Neural crest cell (in vitro differentiated cells): Measurements from ENCODE around the gene HNRNPF. TPM values are rescaled to one million over a fixed set of nuclear protein-coding genes. Genes with fewer than 3 reads are reported as not detected.
"Not testable (repeated sequence)": the region's sequence is repeated elsewhere in the genome, so short reads cannot be mapped to it uniquely, and the experiment has no call there.

Experiments used
- DNase-seq: peaks from one replicate; pipeline ENCODE4 v3.0.0; 2021; ENCODE audit warnings: low read depth, mixed read lengths, low spot score
- H3K27ac Mint-ChIP-seq: one replicate; pipeline ENCODE4 v1.8.0; 2021; ENCODE audit warnings: mild to moderate bottlenecking, mixed read lengths; ENCODE audit not compliant: unreplicated experiment
- H3K27me3 Mint-ChIP-seq: 2 replicates; pipeline ENCODE4 v1.8.0; 2021; ENCODE audit warnings: low read depth, mild to moderate bottlenecking, mixed read lengths
- H3K36me3 Mint-ChIP-seq: 2 replicates; pipeline ENCODE4 v1.8.0; 2021; ENCODE audit warnings: low read depth, mild to moderate bottlenecking, mixed read lengths
- H3K4me1 Mint-ChIP-seq: 2 replicates; pipeline ENCODE4 v1.8.0; 2021; ENCODE audit warnings: mixed read lengths
- H3K4me3 Mint-ChIP-seq: one replicate; pipeline ENCODE4 v1.8.0; 2021; ENCODE audit warnings: mild to moderate bottlenecking, mixed read lengths
- H3K9me3 Mint-ChIP-seq: 2 replicates; pipeline ENCODE4 v1.8.0; 2021; ENCODE audit warnings: mixed read lengths
- CTCF ChIP-seq: fragments of 200-600 bp; sonication (generic); conservative IDR thresholded peaks from 2 replicates; pipeline ENCODE4 v1.5.0; 2021; ENCODE audit warnings: antibody characterized with exemption, mild to moderate bottlenecking
- total RNA-seq: library from RNA; stranded (reverse); gene quantifications from 2 replicates; pipeline ENCODE4 v1.2.1, GENCODE V29; 2021

HNRNPF gene
- total RNA-seq, 1 donor from 2014 or later: 284 TPM

- TF ChIP-seq CTCF: no peak
- H3K4me1 Mint-ChIP-seq: peaks cover 18% of the 10 kb centered on the region
- H3K9me3 Mint-ChIP-seq: no peaks in the 10 kb centered on the region
- peaks cover 17% of the 10 kb centered on the region for H3K27me3 Mint-ChIP-seq
- H3K36me3 Mint-ChIP-seq: no peaks in the 10 kb centered on the region
- no peak overlapping the region for H3K4me3 Mint-ChIP-seq
- DNase-seq: no peak
- H3K27ac Mint-ChIP-seq: no peak overlapping the region
Observed at GRCh38 chr10:43339136-43339535, 69.8 kb downstream of the HNRNPF start.

- TF ChIP-seq CTCF: no peak
- Mint-ChIP-seq H3K9me3 (no peaks in the 10 kb centered on the region), H3K4me3 (no peak overlapping the region), H3K27me3 (peaks cover 17% of the 10 kb centered on the region), H3K36me3 (no peaks in the 10 kb centered on the region), H3K4me1 (peaks cover 18% of the 10 kb centered on the region), H3K27ac (no peak overlapping the region)
- no peak for DNase-seq
Observed at GRCh38 chr10:43338117-43338516, 70.9 kb downstream of the HNRNPF start.

GRCh38 chr10:43337536-43337935 is 71.5 kb downstream of the HNRNPF start:
- not testable (repeated sequence) for H3K9me3 Mint-ChIP-seq, H3K36me3 Mint-ChIP-seq, DNase-seq, H3K4me3 Mint-ChIP-seq, H3K27ac Mint-ChIP-seq
- H3K4me1 Mint-ChIP-seq: peaks cover 18% of the 10 kb centered on the region
- H3K27me3 Mint-ChIP-seq: peaks cover 17% of the 10 kb centered on the region

GRCh38 chr10:43336641-43337318 is 72.2 kb downstream of the HNRNPF start:
- Mint-ChIP-seq H3K9me3 (no peaks in the 10 kb centered on the region), H3K27me3 (peaks cover 17% of the 10 kb centered on the region), H3K36me3 (no peaks in the 10 kb centered on the region), H3K4me1 (peaks cover 18% of the 10 kb centered on the region), H3K27ac (no peak overlapping the region), H3K4me3 (no peak overlapping the region)
- TF ChIP-seq CTCF: no peak
- DNase-seq: no peak

- DNase-seq: no peak
- Mint-ChIP-seq H3K9me3 (no peaks in the 10 kb centered on the region), H3K36me3 (no peaks in the 10 kb centered on the region), H3K27me3 (peaks cover 17% of the 10 kb centered on the region), H3K4me3 (no peak overlapping the region), H3K4me1 (peaks cover 18% of the 10 kb centered on the region), H3K27ac (no peak overlapping the region)
- TF ChIP-seq CTCF: no peak
Observed at GRCh38 chr10:43336061-43336460, 72.9 kb downstream of the HNRNPF start.

Other genes starting within 250 kb of the HNRNPF start
- gene RASGEF1A, start 142.1 kb downstream of the HNRNPF start, total RNA-seq: 1.0 and 1.3 TPM in 2 replicates
- not detected in 2 replicates for gene FXYD4, start 37.5 kb downstream of the HNRNPF start, total RNA-seq
- gene ZNF487, start 27.9 kb upstream of the HNRNPF start, total RNA-seq: 3.8 and 4.3 TPM in 2 replicates
- 11.2 and 12.1 TPM in 2 replicates for gene ZNF239, start 165.4 kb upstream of the HNRNPF start, total RNA-seq
- 8.2 and 8.4 TPM in 2 replicates for gene ZNF485, start 197.3 kb upstream of the HNRNPF start, total RNA-seq
- gene ZNF32, start 239.7 kb upstream of the HNRNPF start, total RNA-seq: 37.7 and 39.9 TPM in 2 replicates